ENCODE data around the gene NLGN3.

DNA sequence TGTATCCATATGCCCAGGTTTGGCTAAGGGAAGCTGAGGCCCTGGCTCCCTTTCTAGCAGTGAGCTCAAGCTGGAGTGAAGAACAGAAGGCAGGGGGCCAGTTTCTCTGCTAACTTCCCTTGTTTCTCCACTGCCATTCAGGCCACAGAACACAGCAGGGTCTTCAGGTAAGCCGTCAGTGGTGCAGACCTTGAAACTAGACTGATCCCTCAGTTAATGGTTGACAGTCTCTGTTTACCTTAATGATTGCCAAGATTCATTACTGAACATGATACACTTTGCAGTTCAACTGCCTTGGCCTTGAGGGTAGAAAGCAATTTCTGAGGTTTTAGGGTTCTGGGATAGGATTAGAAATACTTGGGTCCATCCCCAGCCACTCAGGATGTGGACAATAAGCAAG, 69.5 kb downstream of the NLGN3 start:
- TF ChIP-seq, protein P1, sequence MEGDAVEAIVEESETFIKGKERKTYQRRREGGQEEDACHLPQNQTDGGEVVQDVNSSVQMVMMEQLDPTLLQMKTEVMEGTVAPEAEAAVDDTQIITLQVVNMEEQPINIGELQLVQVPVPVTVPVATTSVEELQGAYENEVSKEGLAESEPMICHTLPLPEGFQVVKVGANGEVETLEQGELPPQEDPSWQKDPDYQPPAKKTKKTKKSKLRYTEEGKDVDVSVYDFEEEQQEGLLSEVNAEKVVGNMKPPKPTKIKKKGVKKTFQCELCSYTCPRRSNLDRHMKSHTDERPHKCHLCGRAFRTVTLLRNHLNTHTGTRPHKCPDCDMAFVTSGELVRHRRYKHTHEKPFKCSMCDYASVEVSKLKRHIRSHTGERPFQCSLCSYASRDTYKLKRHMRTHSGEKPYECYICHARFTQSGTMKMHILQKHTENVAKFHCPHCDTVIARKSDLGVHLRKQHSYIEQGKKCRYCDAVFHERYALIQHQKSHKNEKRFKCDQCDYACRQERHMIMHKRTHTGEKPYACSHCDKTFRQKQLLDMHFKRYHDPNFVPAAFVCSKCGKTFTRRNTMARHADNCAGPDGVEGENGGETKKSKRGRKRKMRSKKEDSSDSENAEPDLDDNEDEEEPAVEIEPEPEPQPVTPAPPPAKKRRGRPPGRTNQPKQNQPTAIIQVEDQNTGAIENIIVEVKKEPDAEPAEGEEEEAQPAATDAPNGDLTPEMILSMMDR (IDR thresholded peaks at IDR 0.05): no peak
- TF ChIP-seq POLR2A (IDR thresholded peaks at IDR 0.05): no peak

Data from testis (tissue), 2 donors.